Left lung (tissue), 10 donors: ENCODE data around the gene HMGN4. TPM values are rescaled to one million over a fixed set of nuclear protein-coding genes. Genes with fewer than 3 reads are reported as not detected.

Experiments
- ATAC-seq: fragments of 200-7000 bp; cut with Tn5 transposase; one replicate; pipeline ENCODE4 v1.9.1; 2020; ENCODE audit warnings: moderate library complexity
- DNase-seq, 4 donors: peaks; one replicate each; pipeline ENCODE4 v3.0.0-alpha.2; 2013 to 2020
- H3K27ac ChIP-seq, 2 donors: fragments of 200-600 bp; sonication (generic) in 1 of 2; one replicate each; pipeline versions ENCODE4 v1.5.0 to v1.8.0; 2020 to 2021
- H3K27me3 ChIP-seq, 2 donors: fragments of 200-600 bp; sonication (generic) in 1 of 2; one replicate each; pipeline versions ENCODE4 v1.5.0 to v1.8.0; 2020 to 2021
- H3K36me3 ChIP-seq, 2 donors: fragments of 200-600 bp; sonication (generic) in 1 of 2; one replicate each; pipeline versions ENCODE4 v1.5.0 to v1.8.0; 2020 to 2021
- H3K4me1 ChIP-seq, 2 donors: fragments of 200-600 bp; one replicate each; pipeline ENCODE4 v1.8.0; 2021
- H3K4me3 ChIP-seq, 2 donors: fragments of 200-600 bp; sonication (generic) in 1 of 2; one replicate each; pipeline versions ENCODE4 v1.5.0 to v1.8.0; 2020 to 2021; ENCODE audit warnings: mild to moderate bottlenecking in 1 of 2
- H3K9me3 ChIP-seq, 2 donors: fragments of 200-600 bp; sonication (generic) in 1 of 2; one replicate each; pipeline versions ENCODE4 v1.5.0 to v1.8.0; 2020 to 2021
- intact Hi-C, 2 donors: fragments of 100-400 bp; cut with DNase I; formaldehyde crosslinking; loops; one replicate each; pipeline versions ENCODE4 v1.11.2 to v1.14.2; 2022
- polyA plus RNA-seq, 6 donors: library from polyadenylated mRNA; unstranded; fragments of 120-200 nt; gene quantifications; one replicate each; pipeline ENCODE4 v1.2.1, GENCODE V29; 2013; ENCODE audit not compliant: insufficient read length in 6 of 6
- total RNA-seq, 2 donors: library from RNA; stranded (reverse); fragmentation: NEBNext Ultra II Directional; extraction: Animal tissue kit (Norgen Biotek cat#: 25700); gene quantifications; one replicate each; pipeline ENCODE4 v1.2.1, GENCODE V29; 2021
- TF ChIP-seq, protein P1 (sequence below), 2 donors: fragments of 200-600 bp; sonication (generic) in 1 of 2; IDR thresholded peaks; one replicate each; pipeline versions ENCODE4 v1.5.0 to v1.8.0; 2021; ENCODE audit warnings: antibody characterized with exemption in 2 of 2
- donor health status: DM: no; HTN: yes; CAD: no.
- donor health status: DM: no; HTN: no; CAD: no.

The HMGN4 gene
- total and polyA plus RNA-seq, 8 donors, result 41.2 to 83.1 (median 76.2) TPM

DNA sequence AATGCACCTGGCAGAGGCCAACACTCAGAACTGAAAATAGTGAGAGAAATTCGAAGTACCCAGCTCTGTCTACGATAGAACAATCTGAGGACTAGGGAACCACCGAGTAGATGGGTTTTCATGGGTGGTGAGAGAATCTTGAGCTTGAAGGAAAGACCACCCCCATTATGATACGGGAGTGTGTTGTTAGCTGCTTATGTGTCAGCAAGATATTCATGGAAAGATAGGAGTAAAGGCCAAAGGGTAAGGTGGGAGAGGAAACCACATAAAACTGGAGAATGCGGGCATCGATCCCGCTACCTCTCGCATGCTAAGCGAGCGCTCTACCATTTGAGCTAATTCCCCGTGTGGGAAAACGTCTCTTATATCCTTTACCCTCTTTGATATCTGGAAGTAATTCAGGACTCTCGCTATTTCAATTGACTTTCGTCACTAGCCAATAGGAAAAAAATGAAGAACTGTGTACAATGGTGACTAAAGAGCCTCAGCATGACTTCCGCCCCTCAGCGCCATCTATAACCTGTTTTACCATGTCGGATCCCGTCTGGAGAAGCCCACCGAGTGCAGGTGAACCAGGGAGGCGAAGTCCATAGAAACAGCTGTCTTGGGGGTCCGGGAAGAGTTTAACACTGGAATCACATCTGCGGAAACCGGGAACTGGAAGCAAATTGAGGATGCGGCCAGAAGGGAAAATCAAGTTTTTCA lies 33.6 kb downstream of the HMGN4 start:
- DNase-seq (peak in 3 of 4 donors; percentile 49 to 80 (median 75)), ATAC-seq (peak; percentile 77)
- Histone ChIP-seq H3K4me1 (peaks cover 0 to 29% of the 10 kb centered on the region in 2 donors), H3K27ac (peak overlapping the region; percentile 64 to 78), H3K36me3 (no peaks in the 10 kb centered on the region), H3K27me3 (peaks cover 0 to 15% of the 10 kb centered on the region in 2 donors), H3K9me3 (no peaks in the 10 kb centered on the region), H3K4me3 (peak overlapping the region; percentile 30 to 55)
- intact Hi-C loops, result no loop called here
- TF ChIP-seq, protein P1, sequence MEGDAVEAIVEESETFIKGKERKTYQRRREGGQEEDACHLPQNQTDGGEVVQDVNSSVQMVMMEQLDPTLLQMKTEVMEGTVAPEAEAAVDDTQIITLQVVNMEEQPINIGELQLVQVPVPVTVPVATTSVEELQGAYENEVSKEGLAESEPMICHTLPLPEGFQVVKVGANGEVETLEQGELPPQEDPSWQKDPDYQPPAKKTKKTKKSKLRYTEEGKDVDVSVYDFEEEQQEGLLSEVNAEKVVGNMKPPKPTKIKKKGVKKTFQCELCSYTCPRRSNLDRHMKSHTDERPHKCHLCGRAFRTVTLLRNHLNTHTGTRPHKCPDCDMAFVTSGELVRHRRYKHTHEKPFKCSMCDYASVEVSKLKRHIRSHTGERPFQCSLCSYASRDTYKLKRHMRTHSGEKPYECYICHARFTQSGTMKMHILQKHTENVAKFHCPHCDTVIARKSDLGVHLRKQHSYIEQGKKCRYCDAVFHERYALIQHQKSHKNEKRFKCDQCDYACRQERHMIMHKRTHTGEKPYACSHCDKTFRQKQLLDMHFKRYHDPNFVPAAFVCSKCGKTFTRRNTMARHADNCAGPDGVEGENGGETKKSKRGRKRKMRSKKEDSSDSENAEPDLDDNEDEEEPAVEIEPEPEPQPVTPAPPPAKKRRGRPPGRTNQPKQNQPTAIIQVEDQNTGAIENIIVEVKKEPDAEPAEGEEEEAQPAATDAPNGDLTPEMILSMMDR (IDR thresholded peaks at IDR 0.05), result no peak

DNA sequence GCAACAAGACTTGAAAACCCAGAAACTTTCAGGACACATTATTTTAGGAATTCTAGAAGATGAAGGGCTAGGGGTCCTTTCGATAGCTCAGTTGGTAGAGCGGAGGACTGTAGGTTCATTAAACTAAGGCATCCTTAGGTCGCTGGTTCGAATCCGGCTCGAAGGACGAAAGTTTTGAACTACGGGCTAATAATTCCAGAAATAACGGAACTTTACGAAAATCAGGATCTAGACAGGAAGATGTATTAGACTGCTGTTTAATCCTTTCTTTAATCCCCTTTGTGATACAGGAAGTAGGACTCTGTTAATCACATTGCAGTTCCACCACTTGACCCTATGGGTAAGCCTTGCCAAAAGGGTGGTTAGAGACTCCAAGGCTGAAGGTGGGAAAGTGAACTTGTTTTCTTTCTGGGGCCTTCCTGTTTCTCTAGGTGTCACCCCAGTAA lies 37.4 kb downstream of the HMGN4 start:
- intact Hi-C loops, result no loop called here
- no peak for DNase-seq
- Histone ChIP-seq H3K4me3 (no peak overlapping the region), H3K9me3 (peaks cover 0 to 8% of the 10 kb centered on the region in 2 donors), H3K27me3 (peaks cover 0 to 29% of the 10 kb centered on the region in 2 donors), H3K27ac (no peak overlapping the region), H3K4me1 (peaks cover 0 to 20% of the 10 kb centered on the region in 2 donors), H3K36me3 (no peaks in the 10 kb centered on the region)
- no peak for ATAC-seq
- TF ChIP-seq, protein P1 (IDR thresholded peaks at IDR 0.05), result no peak

DNA sequence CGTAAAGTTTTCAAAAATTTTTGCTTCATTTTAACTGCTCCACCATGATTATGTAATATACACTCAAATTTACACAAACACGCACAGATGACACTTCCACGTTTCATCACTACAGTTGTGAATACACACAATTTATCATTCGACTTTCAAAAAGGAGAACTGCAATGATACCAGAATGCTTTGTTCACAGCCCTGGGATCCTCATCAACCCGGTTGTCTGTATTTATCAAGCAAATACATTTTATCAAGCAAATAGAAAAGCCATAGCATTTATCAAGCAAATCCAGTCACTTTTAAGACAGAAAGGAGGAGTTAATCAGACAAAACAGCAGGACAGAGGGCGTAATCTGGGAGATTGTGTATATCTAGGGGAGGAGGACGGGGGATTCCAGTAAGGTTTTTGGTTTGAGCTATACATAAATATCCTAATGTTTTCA lies 38.3 kb downstream of the HMGN4 start:
- intact Hi-C loops, result no loop called here
- Histone ChIP-seq H3K27me3 (peaks cover 0 to 38% of the 10 kb centered on the region in 2 donors), H3K27ac (no peak overlapping the region), H3K36me3 (no peaks in the 10 kb centered on the region), H3K4me1 (peaks cover 0 to 20% of the 10 kb centered on the region in 2 donors), H3K9me3 (peaks cover 0 to 8% of the 10 kb centered on the region in 2 donors), H3K4me3 (no peak overlapping the region)
- DNase-seq, result no peak
- TF ChIP-seq, protein P1 (IDR thresholded peaks at IDR 0.05), result no peak
- ATAC-seq, result no peak

DNA sequence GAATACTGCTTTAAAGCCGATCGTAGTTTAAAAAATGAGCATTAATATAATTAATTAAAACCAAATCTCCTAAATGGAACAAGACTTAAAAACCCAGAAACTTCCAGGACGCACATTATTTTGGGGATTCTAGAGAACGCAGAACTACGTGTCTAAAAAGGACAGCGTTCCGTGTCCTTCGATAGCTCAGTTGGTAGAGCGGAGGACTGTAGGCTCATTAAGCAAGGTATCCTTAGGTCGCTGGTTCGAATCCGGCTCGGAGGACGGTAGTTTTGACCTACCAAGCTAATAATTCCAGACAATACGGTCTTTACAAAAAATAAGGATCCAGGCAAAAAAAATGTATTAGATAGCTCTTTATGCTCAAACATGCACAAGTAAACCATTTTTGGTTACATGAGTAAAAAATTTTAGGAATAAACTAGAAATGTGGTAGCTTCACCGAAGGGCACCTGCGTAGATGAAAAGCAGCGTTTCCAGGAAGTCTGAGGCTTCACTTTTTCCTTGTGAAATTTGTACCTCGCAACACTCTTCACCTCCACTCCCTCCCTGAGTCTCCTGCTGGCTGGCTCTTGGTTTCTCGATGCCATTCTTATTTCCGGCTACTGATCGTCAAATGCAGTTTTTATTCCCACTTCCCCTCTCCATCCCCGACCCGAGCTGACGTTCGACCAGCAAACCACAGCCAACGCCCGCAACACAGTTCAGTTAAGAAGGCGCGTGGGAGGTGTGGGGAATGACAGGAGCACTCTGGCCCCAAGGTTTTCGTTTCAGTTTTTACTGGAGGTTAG lies 39.0 kb downstream of the HMGN4 start:
- intact Hi-C loops, result no loop called here
- peaks cover 0 to 17% of the 10 kb centered on the region in 2 donors for H3K4me1 ChIP-seq
- peak overlapping the region; percentile 9 to 34 for H3K4me3 ChIP-seq
- ATAC-seq (peak; percentile 54), DNase-seq (peak in 2 of 4 donors; percentile 27 to 67)
- peaks cover 0 to 8% of the 10 kb centered on the region in 2 donors for H3K9me3 ChIP-seq
- TF ChIP-seq, protein P1 (IDR thresholded peaks at IDR 0.05), result no peak
- no peaks in the 10 kb centered on the region for H3K36me3 ChIP-seq
- no peak overlapping the region for H3K27ac ChIP-seq
- H3K27me3 ChIP-seq, result peaks cover 0 to 45% of the 10 kb centered on the region in 2 donors

DNA sequence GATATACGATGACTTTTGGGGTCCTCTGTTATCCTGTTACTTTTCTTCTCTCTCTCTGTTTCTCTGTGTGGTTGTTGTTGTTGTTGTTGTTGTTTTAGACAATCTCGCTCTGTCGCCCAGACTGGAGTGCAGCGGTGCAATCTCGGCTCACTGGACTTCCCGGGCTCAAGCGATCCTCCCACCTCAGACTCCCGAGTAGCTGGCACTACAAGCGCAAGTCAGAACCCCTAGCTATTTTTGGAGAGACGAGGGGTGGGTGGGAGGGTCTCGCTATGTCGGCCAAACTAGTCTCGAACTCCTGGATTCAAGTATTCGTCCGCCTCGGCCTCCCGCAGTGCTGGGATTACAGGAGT lies 39.5 kb downstream of the HMGN4 start:
- DNase-seq (no peak), ATAC-seq (no peak)
- Histone ChIP-seq H3K4me3 (peak overlapping the region; percentile 9 to 34), H3K27me3 (peaks cover 0 to 49% of the 10 kb centered on the region in 2 donors), H3K27ac (no peak overlapping the region), H3K4me1 (peaks cover 0 to 13% of the 10 kb centered on the region in 2 donors), H3K9me3 (peaks cover 0 to 8% of the 10 kb centered on the region in 2 donors), H3K36me3 (no peaks in the 10 kb centered on the region)
- TF ChIP-seq, protein P1 (IDR thresholded peaks at IDR 0.05), result no peak
- intact Hi-C loops, result no loop called here
